ENCODE results near the gene SLC27A5.

DNA sequence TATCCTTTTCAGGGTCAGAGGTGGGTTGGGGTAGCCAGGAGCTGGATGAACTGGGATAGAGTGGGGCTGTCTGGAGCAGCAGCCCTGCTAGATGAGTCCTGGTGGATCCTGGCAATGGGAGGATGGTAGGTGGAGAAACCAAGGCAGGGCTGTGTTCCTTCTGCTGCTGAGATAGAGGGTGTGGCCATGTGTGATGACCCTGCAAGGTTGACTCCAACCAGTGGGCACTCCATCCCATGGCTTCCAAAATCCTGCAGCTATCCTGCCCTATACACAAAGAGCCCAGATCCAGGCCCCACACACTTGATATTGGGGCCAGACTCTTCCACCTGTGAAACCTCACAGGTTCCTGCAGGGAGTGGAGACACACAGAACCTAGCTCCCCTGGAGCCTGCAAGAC is 38.0 kb downstream of the SLC27A5 start:
- TF ChIP-seq EZH2 (IDR thresholded peaks at IDR 0.05; ENCODE audit: insufficient read depth, poor library complexity, severe bottlenecking) (no peak), EZH2phosphoT487 (IDR thresholded peaks at IDR 0.05; ENCODE audit: insufficient read depth, low read depth) (no peak)

Data from GM23248 (cell line).